HG03558 (cell line): ENCODE data around the gene BMP8B.

Experiments used
- ATAC-seq: cut with Tn5 transposase; IDR thresholded peaks from one replicate; pipeline ENCODE4 v1.9.1; 2021; ENCODE audit warnings: moderate number of reproducible peaks; ENCODE audit not compliant: unreplicated experiment; ENCODE audit errors: extremely low read depth

Gene BMP8B

DNA sequence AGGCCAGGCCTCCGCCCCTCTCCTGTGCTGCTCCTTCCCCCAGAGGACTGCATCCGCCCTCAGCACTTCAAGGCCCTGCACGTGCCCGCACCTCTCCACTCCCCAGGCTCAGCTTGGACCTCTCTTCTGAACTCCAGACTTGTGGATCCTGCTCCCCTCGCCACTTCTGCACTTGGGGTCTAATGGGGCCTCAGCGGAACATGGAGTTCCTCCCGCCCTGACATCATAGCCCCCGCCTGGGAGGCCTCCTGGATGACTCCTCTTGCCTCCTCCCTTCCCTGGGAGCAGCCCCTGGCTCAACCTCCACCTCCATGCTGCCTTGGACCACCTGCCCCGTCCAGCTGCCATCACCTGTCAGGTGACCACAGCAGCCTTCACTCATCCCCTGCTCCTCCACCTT lies 27.6 kb downstream of the BMP8B start:
- ATAC-seq, result no peak

DNA sequence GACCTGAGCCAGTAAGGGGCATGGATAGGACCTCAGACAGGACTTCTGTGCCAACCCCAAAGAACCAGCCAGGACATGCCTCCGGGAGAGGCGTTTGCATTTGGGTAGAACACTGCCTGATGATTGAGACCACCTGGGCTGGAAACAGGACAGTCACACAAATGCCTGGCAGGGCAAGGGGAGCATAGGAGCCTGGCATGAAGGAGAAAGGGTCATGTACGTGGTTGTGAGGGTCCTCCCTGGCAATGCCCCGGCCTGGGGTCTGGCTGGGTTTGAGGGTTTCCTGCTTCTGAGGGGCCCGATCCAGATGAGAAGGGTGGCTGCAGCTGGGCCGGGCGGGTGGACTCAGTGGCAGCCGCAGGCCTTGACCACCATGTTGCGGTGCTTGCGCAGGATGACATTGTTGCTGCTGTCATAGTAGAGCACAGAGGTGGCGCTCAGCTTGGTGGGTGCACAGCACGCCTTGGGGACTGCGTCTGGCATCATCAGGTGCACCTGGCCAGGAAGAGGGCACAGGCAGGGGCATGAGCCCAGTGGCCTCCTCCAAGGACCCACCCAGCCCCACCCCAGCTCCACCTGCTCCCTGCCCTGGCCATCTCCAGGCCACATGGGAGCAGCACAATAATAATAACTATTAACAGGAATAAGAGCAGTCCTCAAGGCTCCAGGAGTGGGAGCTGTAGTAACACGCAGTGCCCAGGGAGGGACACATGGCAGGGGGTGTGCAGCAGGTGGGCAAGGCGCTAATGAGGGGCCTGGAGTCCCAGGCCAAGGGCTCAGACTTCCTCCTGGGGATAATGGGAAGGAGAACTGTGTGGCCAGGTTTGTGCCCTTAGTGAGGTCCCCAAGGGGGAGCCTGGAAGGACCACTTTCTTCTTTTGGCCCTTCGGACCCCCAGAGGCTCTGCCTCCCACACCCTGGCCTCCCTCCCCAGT lies 28.3 kb downstream of the BMP8B start:
- no peak for ATAC-seq

DNA sequence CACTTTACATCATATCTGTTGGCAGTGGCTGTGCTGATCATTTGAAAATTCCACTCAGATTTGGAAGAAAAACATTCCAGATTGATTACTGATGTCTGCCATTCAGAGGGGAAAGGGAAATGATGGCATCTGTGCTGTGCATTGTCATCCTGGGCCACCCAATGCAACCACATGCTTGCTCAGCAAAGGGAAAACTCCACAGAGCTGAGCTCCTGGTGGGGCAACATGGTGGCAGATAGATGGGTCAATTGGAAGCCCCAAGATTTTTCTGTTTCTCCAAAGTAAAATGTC lies 29.3 kb downstream of the BMP8B start:
- ATAC-seq, result no peak

DNA sequence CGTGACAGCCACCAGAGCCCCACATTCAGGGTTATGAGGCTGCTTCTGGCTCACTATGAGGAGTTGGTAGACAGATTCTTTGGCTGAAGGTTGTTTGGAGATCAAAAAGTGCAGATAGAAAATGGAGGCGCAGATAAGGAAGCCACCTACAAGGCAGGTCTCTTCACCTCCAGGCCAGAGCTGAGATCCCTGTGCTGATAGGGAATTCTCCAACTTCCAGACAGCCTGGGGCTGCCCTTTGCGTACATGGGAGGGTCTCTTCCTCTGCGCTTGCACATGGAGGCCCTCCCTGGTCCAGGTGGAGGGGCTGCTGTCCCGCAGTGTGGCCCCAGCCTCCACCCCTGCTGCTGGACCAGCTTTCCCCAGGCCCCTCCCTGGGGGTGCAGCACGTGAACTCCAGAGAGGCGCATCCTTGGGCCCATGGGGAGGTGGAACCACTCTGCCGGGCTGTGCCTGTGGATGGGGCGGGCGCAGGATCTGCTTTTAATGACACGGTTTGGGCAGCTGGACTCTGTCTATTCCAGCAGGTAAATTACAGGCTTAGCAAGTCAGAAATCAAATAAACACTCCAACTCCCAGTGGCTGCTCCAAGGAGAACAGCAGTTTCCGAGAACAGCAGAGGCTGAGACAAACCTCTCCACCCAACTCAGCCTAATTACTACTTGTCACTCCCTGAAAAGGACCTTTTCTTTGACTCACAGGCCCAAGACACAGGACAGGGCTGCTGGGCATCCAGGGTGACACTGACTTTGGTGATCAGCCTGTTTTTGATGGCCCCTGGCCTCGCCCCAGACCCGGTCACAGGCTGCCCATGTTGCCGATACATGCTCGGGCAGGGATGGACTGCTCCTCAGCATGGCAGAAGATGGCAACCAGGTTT lies 29.9 kb downstream of the BMP8B start:
- ATAC-seq, result no peak

DNA sequence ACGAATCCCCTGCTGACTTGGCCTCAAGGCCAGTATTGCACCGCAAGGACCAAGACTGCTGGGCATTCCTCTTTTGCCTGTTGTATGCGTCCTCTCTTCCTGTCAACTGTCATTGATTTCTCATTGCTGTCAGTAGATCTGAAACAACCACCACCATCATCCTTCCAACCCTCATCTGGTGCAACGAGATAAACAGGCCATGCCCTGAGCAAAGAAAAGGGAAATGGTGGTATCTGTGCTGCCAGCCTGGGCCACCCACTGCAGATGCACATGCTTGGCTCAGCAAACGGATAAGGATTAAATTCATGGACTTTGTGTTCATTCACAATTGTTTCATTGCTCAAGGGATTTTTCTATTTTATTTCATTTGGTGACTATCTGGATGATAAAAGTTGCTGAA lies 31.2 kb downstream of the BMP8B start:
- ATAC-seq, result no peak

DNA sequence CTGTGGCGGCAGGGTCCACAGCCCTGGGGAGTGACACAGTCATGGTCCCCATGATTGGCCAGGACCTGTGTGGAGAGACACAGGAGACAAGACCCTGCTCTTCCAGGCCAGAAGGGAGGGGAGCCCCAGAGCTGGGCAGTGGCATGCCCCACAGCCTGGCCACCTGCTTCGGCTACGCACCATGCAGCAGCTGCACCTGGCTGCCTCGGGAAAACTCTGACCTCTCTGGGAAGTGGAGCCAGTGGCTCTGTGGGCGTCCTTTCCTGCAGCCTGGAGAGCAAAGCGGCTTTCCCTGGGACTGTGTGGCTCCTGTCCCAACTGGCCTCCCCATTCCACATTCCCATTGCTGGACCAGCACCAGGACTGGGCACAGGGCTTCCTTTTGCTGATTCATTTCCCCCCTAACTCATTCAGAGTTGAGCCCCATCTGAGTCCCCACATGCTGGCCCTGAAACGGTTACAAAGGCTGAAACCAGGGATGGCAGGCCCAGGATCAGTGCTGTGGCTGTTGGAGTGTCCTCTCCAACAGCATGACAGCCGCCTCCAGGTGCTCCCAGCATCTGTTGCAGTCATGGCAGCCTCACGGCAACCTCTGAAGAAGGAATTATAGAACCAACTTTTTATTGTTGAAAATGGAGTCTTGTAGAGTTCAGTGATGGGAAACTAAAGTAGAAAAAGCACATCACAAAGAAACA lies 32.6 kb downstream of the BMP8B start:
- no peak for ATAC-seq

DNA sequence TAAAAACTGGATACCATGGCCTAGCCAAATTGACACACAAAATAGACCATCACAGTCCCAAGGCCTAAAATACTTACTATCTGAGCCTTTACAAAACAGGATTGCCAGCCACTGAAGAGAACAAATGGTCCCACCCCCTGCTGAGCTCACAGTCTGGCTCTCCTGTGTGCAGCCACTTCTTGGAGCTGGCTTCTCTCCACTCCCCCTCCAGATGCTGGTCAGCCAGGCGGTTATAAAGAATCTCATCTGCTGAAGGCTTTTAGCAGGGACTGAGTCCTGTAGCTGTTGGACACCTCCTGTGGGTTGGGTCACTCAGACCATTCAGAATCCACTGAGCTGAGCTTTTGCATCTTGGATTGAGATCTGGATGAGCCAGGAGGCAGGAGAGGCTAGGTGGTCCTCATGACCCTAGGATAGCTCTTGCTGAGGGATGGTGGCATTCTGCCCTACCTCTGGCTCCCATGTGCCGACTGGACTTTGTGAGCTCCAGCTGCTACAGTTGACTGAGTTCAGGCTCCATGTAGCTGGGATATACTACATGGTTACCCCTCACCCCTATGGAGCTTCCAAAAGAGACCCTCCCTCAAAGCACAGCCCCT lies 33.7 kb downstream of the BMP8B start:
- ATAC-seq, result no peak

DNA sequence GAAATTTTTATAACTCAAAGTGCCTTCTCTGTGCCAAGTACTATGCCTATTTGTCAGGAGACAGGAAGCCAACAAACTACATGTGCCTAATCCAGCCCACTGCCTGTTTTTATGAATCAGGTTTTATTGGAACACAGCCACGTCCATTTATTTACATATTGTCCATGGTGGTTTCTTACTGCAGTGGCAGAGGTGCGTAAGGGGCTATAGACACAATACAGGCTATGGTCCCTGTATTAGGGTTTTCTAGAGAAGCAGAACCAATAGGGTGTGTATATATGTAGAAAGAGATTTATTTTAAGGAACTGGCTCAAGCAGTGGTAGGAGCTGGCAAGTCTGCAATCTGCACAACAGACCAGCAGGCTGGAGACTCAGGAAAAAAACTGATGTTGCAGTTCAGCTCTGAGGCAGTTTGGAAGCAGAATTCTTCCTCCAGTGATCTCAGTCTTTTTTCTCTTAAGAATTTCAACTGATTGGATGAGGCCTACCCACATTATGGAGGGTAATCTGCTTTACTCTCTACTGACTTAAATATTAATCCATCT lies 34.6 kb downstream of the BMP8B start:
- no peak for ATAC-seq

DNA sequence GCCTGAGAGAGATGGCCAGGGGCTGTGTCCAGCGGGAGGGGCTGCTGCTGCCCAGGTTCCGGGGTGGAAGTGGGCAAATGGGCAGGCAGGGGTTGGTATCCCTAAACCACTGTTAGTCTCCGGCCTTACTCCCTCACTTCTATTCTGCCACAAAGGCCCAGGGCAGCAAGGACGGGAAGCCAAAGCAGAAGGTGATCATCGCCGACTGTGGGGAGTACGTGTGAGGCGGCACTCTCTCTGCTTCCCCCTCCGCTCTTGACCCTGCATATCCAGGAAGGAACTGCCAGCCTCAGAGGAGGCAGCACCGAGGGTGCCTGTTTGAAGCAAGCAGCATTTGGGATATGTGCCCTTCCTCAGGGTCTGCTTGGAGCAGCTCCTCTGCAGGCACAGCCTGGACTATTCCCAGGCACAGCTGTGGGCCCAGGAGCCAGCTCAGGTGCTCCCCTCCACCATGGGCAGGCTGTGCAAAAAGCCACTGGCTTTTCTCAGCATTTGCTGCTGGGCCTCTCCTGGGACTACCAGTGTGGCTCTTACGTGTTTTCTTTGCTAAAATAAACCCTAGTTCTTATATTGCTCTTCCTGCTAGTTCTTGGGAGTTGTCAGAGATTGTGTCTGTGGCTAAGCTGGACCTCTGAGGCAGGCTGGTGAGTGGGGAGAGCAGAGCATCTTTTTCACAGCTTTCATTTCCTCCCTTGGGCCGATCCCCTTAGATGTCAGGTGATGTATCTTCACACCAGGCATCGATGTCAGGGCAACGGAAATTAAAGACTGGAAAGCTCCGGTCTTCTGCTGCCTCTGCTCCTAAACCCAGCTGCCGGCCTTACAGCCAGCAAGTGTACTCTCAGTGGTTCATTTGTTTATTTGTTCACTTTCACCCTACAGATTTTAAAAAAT lies 35.3 kb downstream of the BMP8B start:
- no peak for ATAC-seq

DNA sequence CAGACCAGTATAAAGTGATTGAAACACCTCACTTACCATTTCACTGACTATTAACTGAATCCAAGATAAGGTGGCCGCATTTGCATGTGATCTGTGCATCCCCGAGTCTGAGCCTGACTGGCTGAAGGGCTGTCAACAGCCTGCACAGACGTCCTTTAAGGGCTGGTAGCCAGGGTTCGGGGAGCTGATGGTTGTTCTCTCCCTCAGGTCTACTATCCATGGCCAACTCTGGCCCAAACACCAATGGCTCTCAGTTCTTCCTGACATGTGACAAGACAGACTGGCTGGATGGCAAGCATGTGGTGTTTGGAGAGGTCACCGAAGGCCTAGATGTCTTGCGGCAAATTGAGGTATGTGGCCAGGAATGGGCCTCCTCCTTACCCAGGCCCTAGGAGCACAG lies 36.0 kb downstream of the BMP8B start:
- no peak for ATAC-seq

DNA sequence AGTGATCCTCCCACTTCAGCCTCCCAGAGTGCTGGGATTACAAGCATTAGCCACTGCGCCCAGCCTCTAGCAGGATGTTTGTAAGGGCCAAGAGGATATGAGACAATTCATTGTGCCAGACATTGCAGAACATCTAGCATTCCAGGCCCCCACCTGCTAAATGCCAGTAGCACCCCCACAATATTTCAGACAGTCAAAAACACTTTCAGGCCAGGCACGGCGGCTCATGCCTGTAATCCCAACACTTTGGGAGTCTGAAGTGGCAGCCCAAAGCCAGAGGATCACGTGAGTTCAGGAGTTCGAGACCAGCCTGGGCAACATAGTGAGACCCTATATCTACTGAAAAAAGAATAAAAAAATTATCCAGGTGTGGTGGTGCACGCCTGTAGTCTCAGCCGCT lies 37.1 kb downstream of the BMP8B start:
- ATAC-seq, result no peak

DNA sequence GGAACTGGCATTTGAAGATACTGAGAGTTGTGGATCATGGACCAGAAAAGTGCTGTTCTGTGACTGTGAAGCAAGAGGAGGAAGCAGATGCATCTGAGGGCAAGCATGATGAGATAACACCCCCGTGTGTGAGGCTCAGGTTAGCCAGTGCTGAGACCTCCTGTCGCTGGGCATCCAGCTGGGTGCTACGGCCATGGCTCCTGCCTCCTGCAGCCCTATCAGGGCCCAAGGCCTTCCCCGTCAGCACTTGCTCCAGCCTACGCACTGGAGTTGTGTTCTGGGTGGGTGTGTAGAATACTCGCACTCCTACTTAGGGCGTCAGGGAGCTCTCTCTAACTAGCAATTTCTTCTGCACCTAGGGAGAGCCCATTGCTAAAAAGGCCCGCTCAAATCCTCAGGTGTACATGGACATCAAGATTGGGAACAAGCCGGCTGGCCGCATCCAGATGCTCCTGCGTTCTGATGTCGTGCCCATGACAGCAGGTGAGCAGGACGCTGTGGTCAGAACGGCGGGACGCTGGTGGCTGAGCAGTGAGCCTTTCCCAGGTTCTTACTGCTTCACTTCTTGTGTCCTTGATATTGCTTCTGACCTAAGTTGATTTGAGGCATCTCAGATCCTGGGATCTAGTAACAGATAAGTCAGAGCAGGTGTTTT lies 43.5 kb downstream of the BMP8B start:
- ATAC-seq, result no peak

DNA sequence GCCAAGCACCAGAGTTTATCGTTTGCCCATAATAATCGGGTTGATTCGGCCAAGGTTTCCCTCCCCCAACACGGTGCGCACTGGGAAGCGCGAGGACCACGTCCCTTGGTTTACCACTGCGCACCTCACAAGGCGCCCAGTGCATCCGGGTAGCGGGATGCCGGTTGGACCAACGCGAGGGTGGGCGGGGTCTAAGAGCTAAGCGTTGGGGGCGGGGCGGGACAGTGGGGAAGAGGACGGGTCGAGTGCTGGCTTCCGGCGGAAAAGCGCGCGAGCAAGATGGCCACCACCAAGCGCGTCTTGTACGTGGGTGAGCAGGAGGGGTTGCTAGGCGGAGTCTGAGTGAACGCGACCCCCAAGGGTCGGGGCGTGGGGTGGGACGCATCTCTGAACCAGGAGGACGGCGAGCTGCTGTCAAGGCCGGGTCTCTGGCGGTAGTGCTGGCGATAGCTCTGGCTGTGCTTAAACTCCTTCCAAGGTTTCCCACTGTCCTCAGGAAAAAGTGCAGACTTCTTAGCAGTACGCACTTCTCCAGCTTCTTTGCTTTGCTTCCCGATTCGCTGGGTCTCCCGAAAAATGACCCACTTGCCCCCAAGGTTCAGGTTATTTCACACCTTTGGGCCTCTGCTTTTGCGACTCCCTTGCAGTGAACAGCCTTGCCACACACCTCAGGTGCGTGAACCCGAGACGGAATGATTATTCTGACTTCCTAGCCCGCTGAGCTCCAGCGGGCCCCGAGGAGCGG lies 49.9 kb downstream of the BMP8B start, which contains the start of gene PPIE:
PPIE (plus strand) TSS at position 261 of the 745 bp plus-strand sequence; CDS start at position 280, 19 bp downstream.
- ATAC-seq, result no peak

DNA sequence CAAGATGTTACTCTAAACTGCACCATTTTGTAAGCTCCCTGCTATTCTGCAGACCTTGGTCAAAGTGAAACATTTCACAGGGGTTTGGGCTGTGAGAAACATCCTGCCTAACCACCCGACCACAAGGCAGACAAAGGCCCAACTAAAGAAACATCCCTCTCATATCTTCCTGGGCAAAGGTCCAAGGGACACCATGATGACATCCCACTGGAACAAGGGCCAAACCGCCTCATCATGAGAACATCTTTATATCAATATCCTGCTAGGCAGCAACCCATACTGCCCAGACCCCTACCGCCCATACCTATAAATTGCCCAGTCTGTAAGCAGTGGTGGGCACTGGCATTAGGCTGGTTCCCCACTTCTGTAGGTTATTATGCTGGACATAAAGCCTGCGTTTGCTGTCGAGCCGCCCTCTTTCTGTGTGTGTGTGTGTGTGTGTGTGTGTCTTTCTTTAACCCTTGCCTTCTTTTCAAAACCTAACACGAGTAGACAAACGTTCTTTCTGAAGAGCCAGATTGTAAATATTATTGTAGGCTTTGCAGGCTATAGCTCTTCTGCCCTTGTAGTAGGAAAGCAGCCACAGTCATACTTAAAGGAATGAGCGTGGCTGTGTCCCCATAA lies 51.0 kb downstream of the BMP8B start:
- ATAC-seq, result no peak

DNA sequence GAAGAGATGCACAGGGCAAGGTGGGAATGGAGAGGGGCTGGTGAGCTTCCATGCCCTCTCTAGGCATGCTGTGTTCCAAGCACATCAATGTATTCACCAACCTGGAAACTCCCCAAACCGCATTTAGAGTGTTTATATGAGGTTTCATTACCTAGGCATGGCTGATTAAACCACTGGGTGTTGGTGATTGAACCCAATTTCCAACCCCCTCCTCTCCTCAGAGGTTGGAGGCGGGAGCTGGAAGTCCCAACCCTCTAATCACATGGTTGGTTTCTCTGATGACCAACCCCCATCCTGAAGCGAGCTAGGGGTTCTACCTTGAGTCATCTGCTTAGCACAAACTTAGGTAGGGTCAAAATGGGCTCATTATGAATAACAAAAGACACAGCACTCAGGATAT lies 52.9 kb downstream of the BMP8B start:
- ATAC-seq, result no peak

DNA sequence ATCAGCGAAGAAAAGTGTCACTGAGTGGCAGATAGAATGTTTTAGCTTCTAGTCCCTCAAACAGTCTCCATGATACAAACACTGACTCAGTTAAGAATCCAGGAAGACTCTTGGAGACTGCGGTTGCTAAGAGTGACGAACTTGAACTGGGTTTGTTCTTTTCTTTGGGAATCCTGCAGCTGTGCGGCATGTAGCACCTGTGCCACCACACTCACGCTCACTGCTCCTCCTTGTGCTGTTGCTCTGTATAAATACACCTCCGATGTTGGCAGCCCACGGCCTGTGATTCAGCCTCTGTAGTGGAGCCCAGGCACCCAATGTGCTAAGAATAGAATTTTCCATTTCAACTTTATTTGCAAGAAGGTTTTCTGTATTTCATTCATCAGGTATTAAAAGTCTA lies 55.5 kb downstream of the BMP8B start:
- no peak for ATAC-seq

DNA sequence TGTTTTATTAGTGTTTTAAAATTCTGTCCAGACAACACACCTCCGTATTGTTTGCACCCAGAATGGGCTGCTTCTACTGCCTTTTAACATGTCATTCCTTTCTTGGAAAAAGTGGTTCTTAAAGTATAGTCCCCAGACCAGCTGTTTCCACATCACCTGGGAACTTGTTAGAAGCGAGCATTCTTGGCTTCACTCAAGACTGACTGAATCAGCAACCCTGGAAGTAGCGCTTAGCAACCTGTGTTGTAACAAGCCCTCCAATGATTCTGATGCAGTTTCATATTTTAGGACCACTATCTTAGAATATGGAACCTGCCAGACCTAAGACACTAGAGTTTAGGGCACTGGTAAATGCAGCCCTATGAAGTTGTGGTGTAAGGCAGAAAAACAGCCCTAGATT lies 55.9 kb downstream of the BMP8B start:
- no peak for ATAC-seq

DNA sequence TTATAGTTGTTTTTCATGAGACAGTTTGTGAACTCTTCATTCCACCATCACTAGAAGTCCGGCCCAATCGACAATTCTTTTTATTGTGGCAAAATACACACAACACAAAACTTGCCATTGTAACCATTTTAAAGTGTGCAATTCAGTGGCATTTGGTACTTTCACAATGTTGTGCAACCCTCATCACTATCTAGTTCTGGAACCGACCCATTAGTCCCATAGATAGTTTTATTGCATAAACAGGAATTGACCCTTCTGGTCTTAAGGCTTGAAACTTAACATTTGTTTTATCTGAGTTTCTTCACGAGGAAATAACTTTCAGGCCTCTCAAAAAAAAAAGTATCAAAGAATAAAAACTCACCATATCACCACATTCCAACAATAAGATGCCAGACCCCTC lies 58.8 kb downstream of the BMP8B start:
- no peak for ATAC-seq
